SK-N-SH (cell line): Measurements from ENCODE around the gene ETS2. TPM values are rescaled to one million over a fixed set of nuclear protein-coding genes. Genes with fewer than 3 reads are reported as not detected.

Experiments
- CTCF ChIA-PET: fragments of 300-600, 350-600 bp; formaldehyde crosslinking; extraction: SDS; loops from one replicate; lab custom pipeline; 2021; lab: Yijun Ruan, JAX
- POLR2A ChIA-PET: fragments of 350-600 bp; sonication (Branson Sonifier 250); formaldehyde crosslinking; extraction: SDS; loops from one replicate; lab custom pipeline; 2020; ENCODE audit warnings: antibody characterized with exemption, inconsistent platforms; lab: Yijun Ruan, JAX
- DNase-seq: peaks from one replicate; pipeline ENCODE4 v3.0.0; 2012
- H2AFZ ChIP-seq: fragments of 200-600 bp; sonication (generic); 2 replicates; pipeline ENCODE4 v1.8.1; 2016; ENCODE audit warnings: antibody characterized with exemption, mild to moderate bottlenecking, low read depth
- H3F3A ChIP-seq: fragments of 200-600 bp; sonication (generic); replicated peaks from 2 replicates; pipeline ENCODE3; 2016; ENCODE audit warnings: antibody characterized with exemption, mild to moderate bottlenecking; ENCODE audit not compliant: insufficient read depth
- H3K27ac ChIP-seq, 2 experiments: fragments of 200-500 bp in 1 of 2; fragments of 200-600 bp in 1 of 2; sonication (Bioruptor generic) in 1 of 2; sonication (generic), shearing (Covaris generic) in 1 of 2; 2 replicates each; pipeline versions ENCODE4 v1.5.1 to v1.6.1; 2014 to 2016; ENCODE audit warnings: low read depth in 2 of 2, inconsistent platforms in 1 of 2, low read length in 1 of 2, mild to moderate bottlenecking in 1 of 2, mixed read lengths in 1 of 2
- H3K27me3 ChIP-seq: fragments of 200-600 bp; sonication (generic), shearing (Covaris generic); 2 replicates; pipeline ENCODE4 v1.6.1; 2016; ENCODE audit warnings: mixed run types; ENCODE audit not compliant: insufficient read depth
- H3K36me3 ChIP-seq, 2 experiments: fragments of 200-500 bp in 1 of 2; fragments of 200-600 bp in 1 of 2; sonication (Bioruptor generic) in 1 of 2; sonication (generic) in 1 of 2; replicated peaks in 1 of 2; 2 replicates each; pipeline versions ENCODE3 to v1.5.1; 2014 to 2016; ENCODE audit warnings: low read length in 1 of 2, mild to moderate bottlenecking in 1 of 2; ENCODE audit not compliant: insufficient read depth in 2 of 2, control insufficient read depth in 1 of 2
- H3K4me1 ChIP-seq, 2 experiments: fragments of 200-500 bp in 1 of 2; fragments of 200-600 bp in 1 of 2; sonication (Bioruptor generic) in 1 of 2; sonication (generic), shearing (Covaris generic) in 1 of 2; 2 replicates each; pipeline versions ENCODE4 v1.5.1 to v1.6.1; 2014 to 2016; ENCODE audit warnings: low read depth in 1 of 2, low read length in 1 of 2, mixed run types in 1 of 2; ENCODE audit not compliant: insufficient read depth in 2 of 2, control insufficient read depth in 1 of 2
- H3K4me2 ChIP-seq: fragments of 200-600 bp; sonication (generic), shearing (Covaris generic); 2 replicates; pipeline ENCODE4 v1.6.1; 2017; ENCODE audit warnings: mixed run types
- H3K4me3 ChIP-seq, 2 experiments: fragments of 200-500 bp in 1 of 2; fragments of 200-600 bp in 1 of 2; sonication (Bioruptor generic) in 1 of 2; sonication (generic), shearing (Covaris generic) in 1 of 2; 2 replicates each; pipeline versions ENCODE4 v1.5.1 to v1.8.1; 2014 to 2016; ENCODE audit warnings: low read depth in 2 of 2, inconsistent platforms in 1 of 2, low read length in 1 of 2, mild to moderate bottlenecking in 1 of 2, mixed read lengths in 1 of 2, moderate library complexity in 1 of 2
- H3K79me2 ChIP-seq: fragments of 200-600 bp; sonication (generic); 2 replicates; pipeline ENCODE4 v1.8.1; 2017; ENCODE audit warnings: mild to moderate bottlenecking; ENCODE audit not compliant: insufficient read depth
- H3K9ac ChIP-seq: fragments of 200-600 bp; sonication (generic); 2 replicates; pipeline ENCODE4 v1.6.1; 2017; ENCODE audit warnings: mixed run types
- H3K9me2 ChIP-seq: fragments of 200-600 bp; sonication (generic); 2 replicates; pipeline ENCODE4 v1.6.1; 2017; ENCODE audit warnings: mixed run types
- H3K9me3 ChIP-seq: fragments of 200-600 bp; sonication (generic); 2 replicates; pipeline ENCODE4 v1.6.1; 2017; ENCODE audit warnings: mixed run types, mild to moderate bottlenecking, moderate library complexity
- H4K20me1 ChIP-seq: fragments of 200-600 bp; sonication (generic); 2 replicates; pipeline ENCODE4 v1.6.1; 2017; ENCODE audit warnings: mild to moderate bottlenecking, mixed run types; ENCODE audit not compliant: insufficient read depth
- EZH2phosphoT487 ChIP-seq: fragments of 200-600 bp; sonication (generic); IDR thresholded peaks from 2 replicates; pipeline ENCODE4 v1.6.1; 2017; ENCODE audit warnings: low read depth, mixed run types, mild to moderate bottlenecking, antibody characterized with exemption, moderate library complexity, borderline replicate concordance
- FOSL2 ChIP-seq: IDR thresholded peaks from 2 replicates; pipeline ENCODE4 v1.4.0; 2012; ENCODE audit warnings: low read depth, mild to moderate bottlenecking, moderate library complexity, borderline replicate concordance
- FOXJ3 ChIP-seq: sonication (generic); formaldehyde crosslinking; IDR thresholded peaks from 2 replicates; pipeline ENCODE4 v1.5.1; 2020; ENCODE audit warnings: mild to moderate bottlenecking, missing genetic modification reagents
- GATA2 ChIP-seq: sonication (generic); formaldehyde crosslinking; IDR thresholded peaks from 2 replicates; pipeline ENCODE4 v1.5.0; 2020; ENCODE audit warnings: mild to moderate bottlenecking, missing genetic modification reagents
- JUND ChIP-seq: IDR thresholded peaks from 2 replicates; pipeline ENCODE4 v1.4.0; 2012
- MEF2A ChIP-seq: IDR thresholded peaks from 2 replicates; pipeline ENCODE4 v1.4.0; 2012; ENCODE audit warnings: low read depth, borderline replicate concordance
- MXI1 ChIP-seq: IDR thresholded peaks from 2 replicates; pipeline ENCODE4 v1.6.1; 2012; ENCODE audit warnings: mild to moderate bottlenecking, low read depth, low read length, improper control_type of control experiment
- NFIC ChIP-seq: IDR thresholded peaks from 2 replicates; pipeline ENCODE4 v1.4.0; 2012; ENCODE audit warnings: borderline replicate concordance
- RCOR1 ChIP-seq: fragments of 150-350 bp; IDR thresholded peaks from 2 replicates; pipeline ENCODE4 v1.6.1; 2017; ENCODE audit warnings: antibody characterized with exemption, low read length
- REST ChIP-seq: IDR thresholded peaks from 2 replicates; pipeline ENCODE4 v1.6.1; 2012; ENCODE audit warnings: mild to moderate bottlenecking, low read depth, low read length, moderate library complexity
- RFX5 ChIP-seq: IDR thresholded peaks from 2 replicates; pipeline ENCODE4 v1.6.1; 2012; ENCODE audit warnings: mild to moderate bottlenecking, improper control_type of control experiment, low read length
- RXRA ChIP-seq: IDR thresholded peaks from 2 replicates; pipeline ENCODE4 v1.4.0; 2012; ENCODE audit warnings: low read depth, mild to moderate bottlenecking, borderline replicate concordance
- TAF1 ChIP-seq: IDR thresholded peaks from 2 replicates; pipeline ENCODE4 v1.6.1; 2012; ENCODE audit warnings: low read depth, mild to moderate bottlenecking, low read length, moderate library complexity, borderline replicate concordance
- TCF12 ChIP-seq: IDR thresholded peaks from 2 replicates; pipeline ENCODE4 v1.4.0; 2012
- USF1 ChIP-seq: IDR thresholded peaks from 2 replicates; pipeline ENCODE4 v1.4.0; 2012; ENCODE audit warnings: low read depth, borderline replicate concordance
- WGBS: methylation state at CpG from one replicate; pipeline ENCODE4 v1.1.6; 2017; ENCODE audit warnings: low lambda C conversion rate; 5-methylcytosine and 5-hydroxymethylcytosine counted together
- polyA plus RNA-seq, 3 experiments: library from polyadenylated mRNA; depleted of rRNA; stranded (reverse); fragments of >200 nt; gene quantifications; 2 replicates each; pipeline ENCODE4 v1.2.3, GENCODE V29; 2012
- TF ChIP-seq, protein P1 (sequence below): IDR thresholded peaks from 2 replicates; pipeline ENCODE4 v1.4.0; 2012; ENCODE audit warnings: low read depth, borderline replicate concordance

ETS2 gene
- polyA plus RNA-seq, 1 of the 3 experiments (the other 2 are of a cell fraction) = 16.3 TPM

DNA sequence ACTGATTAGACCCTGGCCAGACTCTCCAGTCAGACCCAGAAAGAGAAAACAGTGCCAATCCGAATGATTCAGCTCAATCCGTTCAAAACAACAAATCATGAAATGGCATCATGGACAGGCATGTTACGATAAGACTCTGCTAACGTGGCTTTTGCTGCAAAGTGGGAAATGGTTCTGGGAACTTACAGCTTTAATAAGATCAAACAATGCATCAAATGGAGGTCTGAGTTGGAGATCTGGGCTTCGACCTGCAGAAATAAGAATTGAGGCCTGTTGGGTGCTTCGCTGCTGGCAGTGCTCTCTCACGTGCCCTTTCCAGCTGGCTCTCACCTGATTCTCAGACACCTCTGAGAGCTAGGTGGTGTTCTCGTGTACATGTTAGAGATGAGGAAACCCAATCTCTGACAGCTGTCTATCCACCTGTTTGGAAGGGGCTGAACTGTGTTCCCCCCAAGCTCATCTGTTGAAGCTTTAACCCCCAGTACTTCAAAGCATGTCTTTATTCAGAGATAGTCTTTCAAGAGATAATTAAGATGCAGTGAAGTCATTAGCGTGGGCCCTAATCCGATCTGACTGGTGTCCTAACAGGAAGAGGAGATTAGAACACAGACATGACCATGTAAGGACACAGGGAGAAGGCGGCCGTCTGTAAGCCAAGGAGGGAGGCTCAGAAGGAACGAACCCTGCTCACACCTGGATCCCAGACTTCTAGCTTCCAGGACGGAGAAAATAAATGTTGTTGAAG lies 45.5 kb upstream of the ETS2 start (continued):
- no peak for TF ChIP-seq REST
- TF ChIP-seq TCF12 = no peak
- no peak for TF ChIP-seq MXI1
- TF ChIP-seq FOSL2 = peak; percentile 30; the same call in 1 of the 2 replicates
- no peak; the same call in 1 of the 2 replicates for TF ChIP-seq NFIC
- TF ChIP-seq RFX5 = no peak

GRCh38 chr21:38760762-38761155 lies 45.0 kb upstream of the ETS2 start:
- H3F3A ChIP-seq = peaks cover 49% of the 10 kb centered on the region
- CTCF ChIA-PET = interaction anchor here (1.0 to 1.5 kb wide), 4 partner anchors 10 to 377 kb away, joined by 3 to 5 read pairs (median 4); no protein-coding TSS in a partner anchor
- H2AFZ ChIP-seq = peak overlapping the region; percentile 64; the same call in 1 of the 2 replicates
- DNase-seq = no peak
- H3K4me3 ChIP-seq = no peak overlapping the region
- POLR2A ChIA-PET = no interaction called here
- H3K4me2 ChIP-seq = no peak overlapping the region
- no peaks in the 10 kb centered on the region for H3K79me2 ChIP-seq
- no peaks in the 10 kb centered on the region for H3K9me2 ChIP-seq
- peaks cover 30 to 40% of the 10 kb centered on the region in 2 experiments for H3K4me1 ChIP-seq
- no peaks in the 10 kb centered on the region for H3K27me3 ChIP-seq
- TF ChIP-seq MXI1 (no peak), TAF1 (no peak), RFX5 (no peak), USF1 (no peak), RCOR1 (no peak), EZH2phosphoT487 (no peak), JUND (no peak), GATA2 (CRISPR knock-in tag) (no peak), RXRA (no peak), FOSL2 (no peak), FOXJ3 (CRISPR knock-in tag) (no peak), MEF2A (no peak)
- TF ChIP-seq, protein P1, sequence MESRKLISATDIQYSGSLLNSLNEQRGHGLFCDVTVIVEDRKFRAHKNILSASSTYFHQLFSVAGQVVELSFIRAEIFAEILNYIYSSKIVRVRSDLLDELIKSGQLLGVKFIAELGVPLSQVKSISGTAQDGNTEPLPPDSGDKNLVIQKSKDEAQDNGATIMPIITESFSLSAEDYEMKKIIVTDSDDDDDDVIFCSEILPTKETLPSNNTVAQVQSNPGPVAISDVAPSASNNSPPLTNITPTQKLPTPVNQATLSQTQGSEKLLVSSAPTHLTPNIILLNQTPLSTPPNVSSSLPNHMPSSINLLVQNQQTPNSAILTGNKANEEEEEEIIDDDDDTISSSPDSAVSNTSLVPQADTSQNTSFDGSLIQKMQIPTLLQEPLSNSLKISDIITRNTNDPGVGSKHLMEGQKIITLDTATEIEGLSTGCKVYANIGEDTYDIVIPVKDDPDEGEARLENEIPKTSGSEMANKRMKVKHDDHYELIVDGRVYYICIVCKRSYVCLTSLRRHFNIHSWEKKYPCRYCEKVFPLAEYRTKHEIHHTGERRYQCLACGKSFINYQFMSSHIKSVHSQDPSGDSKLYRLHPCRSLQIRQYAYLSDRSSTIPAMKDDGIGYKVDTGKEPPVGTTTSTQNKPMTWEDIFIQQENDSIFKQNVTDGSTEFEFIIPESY = no peak
- H4K20me1 ChIP-seq = no peaks in the 10 kb centered on the region
- H3K9me3 ChIP-seq = no peaks in the 10 kb centered on the region
- H3K36me3 ChIP-seq = no peaks in the 10 kb centered on the region
- WGBS = 84% methylated on average over 7 of the region's 7 CpGs
- no peak overlapping the region for H3K9ac ChIP-seq
- peak overlapping the region; percentile 84 to 89 for H3K27ac ChIP-seq
